ENCODE measurements around the gene PPP2R5C. TPM values are rescaled to one million over a fixed set of nuclear protein-coding genes. Genes with fewer than 3 reads are reported as not detected.

PPP2R5C gene
- total RNA-seq, 1 experiment from 2014 or later = 89.9 TPM

DNA sequence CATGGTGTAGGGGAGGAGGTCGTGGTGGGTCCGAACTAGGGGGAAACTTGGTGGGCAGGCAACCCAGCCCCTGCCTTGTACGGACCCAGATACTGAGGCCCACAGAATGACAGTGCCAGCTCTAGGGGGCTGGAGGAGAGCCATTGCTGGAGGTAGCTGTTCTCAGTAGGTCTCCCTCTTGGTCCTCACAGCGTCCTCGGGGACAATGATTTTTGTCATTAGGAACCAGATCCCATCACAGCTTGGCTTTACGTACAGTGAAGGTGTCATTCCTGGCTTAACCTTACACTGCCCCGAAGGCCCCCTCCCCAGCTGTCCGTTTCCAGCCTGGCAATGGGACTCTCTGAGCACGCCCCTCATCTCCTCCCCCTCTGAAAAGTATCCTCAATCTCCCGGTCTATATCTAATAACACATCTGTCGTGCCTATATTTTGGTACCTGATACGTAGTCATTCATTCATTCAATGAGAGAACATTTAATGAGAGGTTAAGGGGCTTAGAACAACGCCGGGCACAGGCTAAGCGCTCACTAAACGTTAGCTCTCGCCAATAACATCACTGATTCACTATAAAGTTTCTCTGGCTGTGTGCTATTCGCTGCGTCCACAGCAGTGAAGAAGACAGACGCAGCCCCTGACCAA, 202.3 kb downstream of the PPP2R5C start:
- peaks cover 30% of the 10 kb centered on the region for H3K4me1 Mint-ChIP-seq
- no peak for ATAC-seq
- TF ChIP-seq, protein P1, sequence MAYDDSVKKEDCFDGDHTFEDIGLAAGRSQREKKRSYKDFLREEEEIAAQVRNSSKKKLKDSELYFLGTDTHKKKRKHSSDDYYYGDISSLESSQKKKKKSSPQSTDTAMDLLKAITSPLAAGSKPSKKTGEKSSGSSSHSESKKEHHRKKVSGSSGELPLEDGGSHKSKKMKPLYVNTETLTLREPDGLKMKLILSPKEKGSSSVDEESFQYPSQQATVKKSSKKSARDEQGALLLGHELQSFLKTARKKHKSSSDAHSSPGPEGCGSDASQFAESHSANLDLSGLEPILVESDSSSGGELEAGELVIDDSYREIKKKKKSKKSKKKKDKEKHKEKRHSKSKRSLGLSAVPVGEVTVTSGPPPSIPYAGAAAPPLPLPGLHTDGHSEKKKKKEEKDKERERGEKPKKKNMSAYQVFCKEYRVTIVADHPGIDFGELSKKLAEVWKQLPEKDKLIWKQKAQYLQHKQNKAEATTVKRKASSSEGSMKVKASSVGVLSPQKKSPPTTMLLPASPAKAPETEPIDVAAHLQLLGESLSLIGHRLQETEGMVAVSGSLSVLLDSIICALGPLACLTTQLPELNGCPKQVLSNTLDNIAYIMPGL (CRISPR knock-in tag; IDR thresholded peaks at IDR 0.05) = no peak
- TF ChIP-seq, protein P2, sequence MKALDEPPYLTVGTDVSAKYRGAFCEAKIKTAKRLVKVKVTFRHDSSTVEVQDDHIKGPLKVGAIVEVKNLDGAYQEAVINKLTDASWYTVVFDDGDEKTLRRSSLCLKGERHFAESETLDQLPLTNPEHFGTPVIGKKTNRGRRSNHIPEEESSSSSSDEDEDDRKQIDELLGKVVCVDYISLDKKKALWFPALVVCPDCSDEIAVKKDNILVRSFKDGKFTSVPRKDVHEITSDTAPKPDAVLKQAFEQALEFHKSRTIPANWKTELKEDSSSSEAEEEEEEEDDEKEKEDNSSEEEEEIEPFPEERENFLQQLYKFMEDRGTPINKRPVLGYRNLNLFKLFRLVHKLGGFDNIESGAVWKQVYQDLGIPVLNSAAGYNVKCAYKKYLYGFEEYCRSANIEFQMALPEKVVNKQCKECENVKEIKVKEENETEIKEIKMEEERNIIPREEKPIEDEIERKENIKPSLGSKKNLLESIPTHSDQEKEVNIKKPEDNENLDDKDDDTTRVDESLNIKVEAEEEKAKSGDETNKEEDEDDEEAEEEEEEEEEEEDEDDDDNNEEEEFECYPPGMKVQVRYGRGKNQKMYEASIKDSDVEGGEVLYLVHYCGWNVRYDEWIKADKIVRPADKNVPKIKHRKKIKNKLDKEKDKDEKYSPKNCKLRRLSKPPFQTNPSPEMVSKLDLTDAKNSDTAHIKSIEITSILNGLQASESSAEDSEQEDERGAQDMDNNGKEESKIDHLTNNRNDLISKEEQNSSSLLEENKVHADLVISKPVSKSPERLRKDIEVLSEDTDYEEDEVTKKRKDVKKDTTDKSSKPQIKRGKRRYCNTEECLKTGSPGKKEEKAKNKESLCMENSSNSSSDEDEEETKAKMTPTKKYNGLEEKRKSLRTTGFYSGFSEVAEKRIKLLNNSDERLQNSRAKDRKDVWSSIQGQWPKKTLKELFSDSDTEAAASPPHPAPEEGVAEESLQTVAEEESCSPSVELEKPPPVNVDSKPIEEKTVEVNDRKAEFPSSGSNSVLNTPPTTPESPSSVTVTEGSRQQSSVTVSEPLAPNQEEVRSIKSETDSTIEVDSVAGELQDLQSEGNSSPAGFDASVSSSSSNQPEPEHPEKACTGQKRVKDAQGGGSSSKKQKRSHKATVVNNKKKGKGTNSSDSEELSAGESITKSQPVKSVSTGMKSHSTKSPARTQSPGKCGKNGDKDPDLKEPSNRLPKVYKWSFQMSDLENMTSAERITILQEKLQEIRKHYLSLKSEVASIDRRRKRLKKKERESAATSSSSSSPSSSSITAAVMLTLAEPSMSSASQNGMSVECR (CRISPR knock-in tag; IDR thresholded peaks at IDR 0.05; ENCODE audit: borderline replicate concordance) = no peak
- TF ChIP-seq, protein P3, sequence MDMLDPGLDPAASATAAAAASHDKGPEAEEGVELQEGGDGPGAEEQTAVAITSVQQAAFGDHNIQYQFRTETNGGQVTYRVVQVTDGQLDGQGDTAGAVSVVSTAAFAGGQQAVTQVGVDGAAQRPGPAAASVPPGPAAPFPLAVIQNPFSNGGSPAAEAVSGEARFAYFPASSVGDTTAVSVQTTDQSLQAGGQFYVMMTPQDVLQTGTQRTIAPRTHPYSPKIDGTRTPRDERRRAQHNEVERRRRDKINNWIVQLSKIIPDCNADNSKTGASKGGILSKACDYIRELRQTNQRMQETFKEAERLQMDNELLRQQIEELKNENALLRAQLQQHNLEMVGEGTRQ (CRISPR knock-in tag; IDR thresholded peaks at IDR 0.05) = no peak
- TF ChIP-seq, protein P4, sequence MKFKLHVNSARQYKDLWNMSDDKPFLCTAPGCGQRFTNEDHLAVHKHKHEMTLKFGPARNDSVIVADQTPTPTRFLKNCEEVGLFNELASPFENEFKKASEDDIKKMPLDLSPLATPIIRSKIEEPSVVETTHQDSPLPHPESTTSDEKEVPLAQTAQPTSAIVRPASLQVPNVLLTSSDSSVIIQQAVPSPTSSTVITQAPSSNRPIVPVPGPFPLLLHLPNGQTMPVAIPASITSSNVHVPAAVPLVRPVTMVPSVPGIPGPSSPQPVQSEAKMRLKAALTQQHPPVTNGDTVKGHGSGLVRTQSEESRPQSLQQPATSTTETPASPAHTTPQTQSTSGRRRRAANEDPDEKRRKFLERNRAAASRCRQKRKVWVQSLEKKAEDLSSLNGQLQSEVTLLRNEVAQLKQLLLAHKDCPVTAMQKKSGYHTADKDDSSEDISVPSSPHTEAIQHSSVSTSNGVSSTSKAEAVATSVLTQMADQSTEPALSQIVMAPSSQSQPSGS (CRISPR knock-in tag; IDR thresholded peaks at IDR 0.05; ENCODE audit: borderline replicate concordance, low read depth) = no peak
- TF ChIP-seq, protein P5, sequence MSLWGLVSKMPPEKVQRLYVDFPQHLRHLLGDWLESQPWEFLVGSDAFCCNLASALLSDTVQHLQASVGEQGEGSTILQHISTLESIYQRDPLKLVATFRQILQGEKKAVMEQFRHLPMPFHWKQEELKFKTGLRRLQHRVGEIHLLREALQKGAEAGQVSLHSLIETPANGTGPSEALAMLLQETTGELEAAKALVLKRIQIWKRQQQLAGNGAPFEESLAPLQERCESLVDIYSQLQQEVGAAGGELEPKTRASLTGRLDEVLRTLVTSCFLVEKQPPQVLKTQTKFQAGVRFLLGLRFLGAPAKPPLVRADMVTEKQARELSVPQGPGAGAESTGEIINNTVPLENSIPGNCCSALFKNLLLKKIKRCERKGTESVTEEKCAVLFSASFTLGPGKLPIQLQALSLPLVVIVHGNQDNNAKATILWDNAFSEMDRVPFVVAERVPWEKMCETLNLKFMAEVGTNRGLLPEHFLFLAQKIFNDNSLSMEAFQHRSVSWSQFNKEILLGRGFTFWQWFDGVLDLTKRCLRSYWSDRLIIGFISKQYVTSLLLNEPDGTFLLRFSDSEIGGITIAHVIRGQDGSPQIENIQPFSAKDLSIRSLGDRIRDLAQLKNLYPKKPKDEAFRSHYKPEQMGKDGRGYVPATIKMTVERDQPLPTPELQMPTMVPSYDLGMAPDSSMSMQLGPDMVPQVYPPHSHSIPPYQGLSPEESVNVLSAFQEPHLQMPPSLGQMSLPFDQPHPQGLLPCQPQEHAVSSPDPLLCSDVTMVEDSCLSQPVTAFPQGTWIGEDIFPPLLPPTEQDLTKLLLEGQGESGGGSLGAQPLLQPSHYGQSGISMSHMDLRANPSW (CRISPR knock-in tag; conservative IDR thresholded peaks at IDR 0.05; ENCODE audit: low read depth) = no peak
- no peak for TF ChIP-seq NR3C1 (CRISPR knock-in tag; conservative IDR thresholded peaks at IDR 0.05; ENCODE audit: low read depth)
- TF ChIP-seq, protein P6, sequence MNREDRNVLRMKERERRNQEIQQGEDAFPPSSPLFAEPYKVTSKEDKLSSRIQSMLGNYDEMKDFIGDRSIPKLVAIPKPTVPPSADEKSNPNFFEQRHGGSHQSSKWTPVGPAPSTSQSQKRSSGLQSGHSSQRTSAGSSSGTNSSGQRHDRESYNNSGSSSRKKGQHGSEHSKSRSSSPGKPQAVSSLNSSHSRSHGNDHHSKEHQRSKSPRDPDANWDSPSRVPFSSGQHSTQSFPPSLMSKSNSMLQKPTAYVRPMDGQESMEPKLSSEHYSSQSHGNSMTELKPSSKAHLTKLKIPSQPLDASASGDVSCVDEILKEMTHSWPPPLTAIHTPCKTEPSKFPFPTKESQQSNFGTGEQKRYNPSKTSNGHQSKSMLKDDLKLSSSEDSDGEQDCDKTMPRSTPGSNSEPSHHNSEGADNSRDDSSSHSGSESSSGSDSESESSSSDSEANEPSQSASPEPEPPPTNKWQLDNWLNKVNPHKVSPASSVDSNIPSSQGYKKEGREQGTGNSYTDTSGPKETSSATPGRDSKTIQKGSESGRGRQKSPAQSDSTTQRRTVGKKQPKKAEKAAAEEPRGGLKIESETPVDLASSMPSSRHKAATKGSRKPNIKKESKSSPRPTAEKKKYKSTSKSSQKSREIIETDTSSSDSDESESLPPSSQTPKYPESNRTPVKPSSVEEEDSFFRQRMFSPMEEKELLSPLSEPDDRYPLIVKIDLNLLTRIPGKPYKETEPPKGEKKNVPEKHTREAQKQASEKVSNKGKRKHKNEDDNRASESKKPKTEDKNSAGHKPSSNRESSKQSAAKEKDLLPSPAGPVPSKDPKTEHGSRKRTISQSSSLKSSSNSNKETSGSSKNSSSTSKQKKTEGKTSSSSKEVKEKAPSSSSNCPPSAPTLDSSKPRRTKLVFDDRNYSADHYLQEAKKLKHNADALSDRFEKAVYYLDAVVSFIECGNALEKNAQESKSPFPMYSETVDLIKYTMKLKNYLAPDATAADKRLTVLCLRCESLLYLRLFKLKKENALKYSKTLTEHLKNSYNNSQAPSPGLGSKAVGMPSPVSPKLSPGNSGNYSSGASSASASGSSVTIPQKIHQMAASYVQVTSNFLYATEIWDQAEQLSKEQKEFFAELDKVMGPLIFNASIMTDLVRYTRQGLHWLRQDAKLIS (CRISPR knock-in tag; IDR thresholded peaks at IDR 0.05; ENCODE audit: borderline replicate concordance) = no peak
- TF ChIP-seq, protein P7, sequence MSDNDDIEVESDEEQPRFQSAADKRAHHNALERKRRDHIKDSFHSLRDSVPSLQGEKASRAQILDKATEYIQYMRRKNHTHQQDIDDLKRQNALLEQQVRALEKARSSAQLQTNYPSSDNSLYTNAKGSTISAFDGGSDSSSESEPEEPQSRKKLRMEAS (CRISPR knock-in tag; IDR thresholded peaks at IDR 0.05) = no peak
- TF ChIP-seq, protein P8, sequence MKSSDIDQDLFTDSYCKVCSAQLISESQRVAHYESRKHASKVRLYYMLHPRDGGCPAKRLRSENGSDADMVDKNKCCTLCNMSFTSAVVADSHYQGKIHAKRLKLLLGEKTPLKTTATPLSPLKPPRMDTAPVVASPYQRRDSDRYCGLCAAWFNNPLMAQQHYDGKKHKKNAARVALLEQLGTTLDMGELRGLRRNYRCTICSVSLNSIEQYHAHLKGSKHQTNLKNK (CRISPR knock-in tag; IDR thresholded peaks at IDR 0.05) = no peak
- TF ChIP-seq ZNF232 (CRISPR knock-in tag; IDR thresholded peaks at IDR 0.05) = no peak
- TF ChIP-seq, protein P9, sequence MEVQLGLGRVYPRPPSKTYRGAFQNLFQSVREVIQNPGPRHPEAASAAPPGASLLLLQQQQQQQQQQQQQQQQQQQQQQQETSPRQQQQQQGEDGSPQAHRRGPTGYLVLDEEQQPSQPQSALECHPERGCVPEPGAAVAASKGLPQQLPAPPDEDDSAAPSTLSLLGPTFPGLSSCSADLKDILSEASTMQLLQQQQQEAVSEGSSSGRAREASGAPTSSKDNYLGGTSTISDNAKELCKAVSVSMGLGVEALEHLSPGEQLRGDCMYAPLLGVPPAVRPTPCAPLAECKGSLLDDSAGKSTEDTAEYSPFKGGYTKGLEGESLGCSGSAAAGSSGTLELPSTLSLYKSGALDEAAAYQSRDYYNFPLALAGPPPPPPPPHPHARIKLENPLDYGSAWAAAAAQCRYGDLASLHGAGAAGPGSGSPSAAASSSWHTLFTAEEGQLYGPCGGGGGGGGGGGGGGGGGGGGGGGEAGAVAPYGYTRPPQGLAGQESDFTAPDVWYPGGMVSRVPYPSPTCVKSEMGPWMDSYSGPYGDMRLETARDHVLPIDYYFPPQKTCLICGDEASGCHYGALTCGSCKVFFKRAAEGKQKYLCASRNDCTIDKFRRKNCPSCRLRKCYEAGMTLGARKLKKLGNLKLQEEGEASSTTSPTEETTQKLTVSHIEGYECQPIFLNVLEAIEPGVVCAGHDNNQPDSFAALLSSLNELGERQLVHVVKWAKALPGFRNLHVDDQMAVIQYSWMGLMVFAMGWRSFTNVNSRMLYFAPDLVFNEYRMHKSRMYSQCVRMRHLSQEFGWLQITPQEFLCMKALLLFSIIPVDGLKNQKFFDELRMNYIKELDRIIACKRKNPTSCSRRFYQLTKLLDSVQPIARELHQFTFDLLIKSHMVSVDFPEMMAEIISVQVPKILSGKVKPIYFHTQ (CRISPR knock-in tag; IDR thresholded peaks at IDR 0.05) = no peak
- TF ChIP-seq, protein P10, sequence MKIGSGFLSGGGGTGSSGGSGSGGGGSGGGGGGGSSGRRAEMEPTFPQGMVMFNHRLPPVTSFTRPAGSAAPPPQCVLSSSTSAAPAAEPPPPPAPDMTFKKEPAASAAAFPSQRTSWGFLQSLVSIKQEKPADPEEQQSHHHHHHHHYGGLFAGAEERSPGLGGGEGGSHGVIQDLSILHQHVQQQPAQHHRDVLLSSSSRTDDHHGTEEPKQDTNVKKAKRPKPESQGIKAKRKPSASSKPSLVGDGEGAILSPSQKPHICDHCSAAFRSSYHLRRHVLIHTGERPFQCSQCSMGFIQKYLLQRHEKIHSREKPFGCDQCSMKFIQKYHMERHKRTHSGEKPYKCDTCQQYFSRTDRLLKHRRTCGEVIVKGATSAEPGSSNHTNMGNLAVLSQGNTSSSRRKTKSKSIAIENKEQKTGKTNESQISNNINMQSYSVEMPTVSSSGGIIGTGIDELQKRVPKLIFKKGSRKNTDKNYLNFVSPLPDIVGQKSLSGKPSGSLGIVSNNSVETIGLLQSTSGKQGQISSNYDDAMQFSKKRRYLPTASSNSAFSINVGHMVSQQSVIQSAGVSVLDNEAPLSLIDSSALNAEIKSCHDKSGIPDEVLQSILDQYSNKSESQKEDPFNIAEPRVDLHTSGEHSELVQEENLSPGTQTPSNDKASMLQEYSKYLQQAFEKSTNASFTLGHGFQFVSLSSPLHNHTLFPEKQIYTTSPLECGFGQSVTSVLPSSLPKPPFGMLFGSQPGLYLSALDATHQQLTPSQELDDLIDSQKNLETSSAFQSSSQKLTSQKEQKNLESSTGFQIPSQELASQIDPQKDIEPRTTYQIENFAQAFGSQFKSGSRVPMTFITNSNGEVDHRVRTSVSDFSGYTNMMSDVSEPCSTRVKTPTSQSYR (CRISPR knock-in tag; IDR thresholded peaks at IDR 0.05) = no peak

More for the DNA sequence above, 202.3 kb downstream of the PPP2R5C start:
- ChIA-PET CTCF (interaction anchor here (0.8 to 1.8 kb wide), 4 partner anchors 10 to 257 kb away, joined by 3 to 5 read pairs (median 4); no protein-coding TSS in a partner anchor), POLR2A (no interaction called here)
- Mint-ChIP-seq H3K27me3 (ENCODE audit: low read depth) (peaks cover 39% of the 10 kb centered on the region), H3K9me3 (no peaks in the 10 kb centered on the region), H3K4me3 (peak overlapping the region; percentile 77), H3K27ac (no peak overlapping the region), H3K36me3 (peaks cover 7% of the 10 kb centered on the region)
- no peak for DNase-seq (ENCODE audit: low spot score)

Measured in WTC11 (cell line).